Liver (tissue), 3 donors: ENCODE results near the gene SNCA.

Experiments used
- ATF3 ChIP-seq: IDR thresholded peaks from 2 replicates; pipeline ENCODE4 v1.6.1; 2016; ENCODE audit warnings: antibody characterized with exemption
- CTCF ChIP-seq: fragments of 150-350 bp; IDR thresholded peaks from 2 replicates; pipeline ENCODE4 v1.5.1; 2017; ENCODE audit warnings: improper control_type of control experiment, low read depth, low read length; ENCODE audit not compliant: missing input control
- FOXA1 ChIP-seq: IDR thresholded peaks from 2 replicates; pipeline ENCODE4 v1.6.1; 2016; ENCODE audit warnings: antibody characterized with exemption
- MAX ChIP-seq: IDR thresholded peaks from 2 replicates; pipeline ENCODE4 v1.6.1; 2016; ENCODE audit warnings: antibody characterized with exemption
- RAD21 ChIP-seq, 2 donors: IDR thresholded peaks; 2 replicates each; pipeline ENCODE4 v1.6.1; 2016; ENCODE audit warnings: antibody characterized with exemption in 2 of 2, mild to moderate bottlenecking in 2 of 2
- donor health status: healthy.
- donor health status: healthy.

- TF ChIP-seq CTCF (no peak), FOXA1 (no peak), ATF3 (no peak), RAD21 (IDR thresholded peaks at IDR 0.05) (no peak), MAX (no peak)
Observed at GRCh38 chr4:89712141-89712540, 124.8 kb downstream of the SNCA start.
